Measurements from ENCODE around the gene CC2D1A. TPM values are rescaled to one million over a fixed set of nuclear protein-coding genes. Genes with fewer than 3 reads are reported as not detected.
A peak's percentile ranks its signal among the peaks of the same experiment; 100 is the strongest.

The CC2D1A gene
- total RNA-seq, 4 donors from 2014 or later = 42.7 to 99.3 (median 56.0) TPM

- H3K4me3 ChIP-seq = no peak overlapping the region
- H3K9me3 ChIP-seq = no peaks in the 10 kb centered on the region
- H3K36me3 ChIP-seq = peaks cover 0 to 17% (median 0%) of the 10 kb centered on the region in 3 donors
- peaks cover 0 to 5% (median 0%) of the 10 kb centered on the region in 4 donors for H3K4me1 ChIP-seq
- no peaks in the 10 kb centered on the region for H3K27me3 ChIP-seq
- TF ChIP-seq POLR2A (IDR thresholded peaks at IDR 0.05) (no peak), EP300 (IDR thresholded peaks at IDR 0.05) (no peak), CTCF (IDR thresholded peaks at IDR 0.05) (no peak)
- no peak overlapping the region for H3K27ac ChIP-seq
- 44% methylated on average over 5 of the region's 5 CpGs for WGBS, 2 donors
- no peak for DNase-seq (ENCODE audit: low spot score in 2 of 2)
Measured at GRCh38 chr19:13894552-13894951, 11.4 kb upstream of the CC2D1A start.

- 96 to 98% methylated on average over 2 of the region's 2 CpGs for WGBS, 2 donors
- H3K36me3 ChIP-seq = peaks cover 0 to 5% (median 0%) of the 10 kb centered on the region in 3 donors
- no peak overlapping the region for H3K27ac ChIP-seq
- H3K27me3 ChIP-seq = no peaks in the 10 kb centered on the region
- no peak for DNase-seq (ENCODE audit: low spot score in 2 of 2)
- H3K9me3 ChIP-seq = no peaks in the 10 kb centered on the region
- no peak overlapping the region for H3K4me3 ChIP-seq
- peaks cover 0 to 12% (median 4%) of the 10 kb centered on the region in 4 donors for H3K4me1 ChIP-seq
- no peak for TF ChIP-seq CTCF (IDR thresholded peaks at IDR 0.05)
- no peak for TF ChIP-seq POLR2A (IDR thresholded peaks at IDR 0.05)
- no peak for TF ChIP-seq EP300 (IDR thresholded peaks at IDR 0.05)
Measured at GRCh38 chr19:13896227-13896626, 9.8 kb upstream of the CC2D1A start.

GRCh38 chr19:13899393-13899792, 6.6 kb upstream of the CC2D1A start:
- DNase-seq (ENCODE audit: low spot score in 2 of 2) = no peak
- no peak for TF ChIP-seq EP300 (IDR thresholded peaks at IDR 0.05)
- no peak for TF ChIP-seq POLR2A (IDR thresholded peaks at IDR 0.05)
- TF ChIP-seq CTCF (IDR thresholded peaks at IDR 0.05) = no peak
- Histone ChIP-seq H3K9me3 (no peaks in the 10 kb centered on the region), H3K27ac (peak overlapping the region in 1 of 4 donors; percentile 64), H3K27me3 (no peaks in the 10 kb centered on the region), H3K4me3 (no peak overlapping the region), H3K36me3 (no peaks in the 10 kb centered on the region), H3K4me1 (peaks cover 0 to 12% (median 4%) of the 10 kb centered on the region in 4 donors)
- WGBS, 2 donors = 73 to 78% methylated on average over 10 of the region's 10 CpGs

- no peaks in the 10 kb centered on the region for H3K9me3 ChIP-seq
- 40 to 42% methylated on average over 5 of the region's 5 CpGs for WGBS, 2 donors
- peaks cover 0 to 12% (median 4%) of the 10 kb centered on the region in 4 donors for H3K4me1 ChIP-seq
- DNase-seq (ENCODE audit: low spot score in 2 of 2) = peak in 1 of 2 donors; percentile 52
- H3K4me3 ChIP-seq = no peak overlapping the region
- H3K27ac ChIP-seq = peak overlapping the region in 2 of 4 donors; percentile 45 to 64
- H3K36me3 ChIP-seq = no peaks in the 10 kb centered on the region
- H3K27me3 ChIP-seq = no peaks in the 10 kb centered on the region
- TF ChIP-seq CTCF (IDR thresholded peaks at IDR 0.05) (no peak), EP300 (IDR thresholded peaks at IDR 0.05) (no peak), POLR2A (IDR thresholded peaks at IDR 0.05) (no peak)
Measured at GRCh38 chr19:13899912-13900584, 6.0 kb upstream of the CC2D1A start.

GRCh38 chr19:13902993-13903555, 2.9 kb upstream of the CC2D1A start:
- Histone ChIP-seq H3K4me1 (peaks cover 0 to 38% (median 11%) of the 10 kb centered on the region in 4 donors), H3K27me3 (no peaks in the 10 kb centered on the region), H3K36me3 (no peaks in the 10 kb centered on the region), H3K27ac (no peak overlapping the region), H3K9me3 (no peaks in the 10 kb centered on the region), H3K4me3 (no peak overlapping the region)
- peak in 1 of 5 experiments; percentile 28 for TF ChIP-seq CTCF (IDR thresholded peaks at IDR 0.05)
- no peak for TF ChIP-seq EP300 (IDR thresholded peaks at IDR 0.05)
- no peak for DNase-seq (ENCODE audit: low spot score in 2 of 2)
- 79 to 84% methylated on average over 4 of the region's 4 CpGs for WGBS, 2 donors

All from tibial nerve (tissue), 4 donors.